NCI-H748 treated with DMSO at 0.1 percent for 48 hours (cell line): ENCODE results near the gene TBC1D10B.
"Not testable (repeated sequence)": the region's sequence is repeated elsewhere in the genome, so short reads cannot be mapped to it uniquely, and the experiment has no call there.

Experiments
- DNase-seq: peaks from one replicate; lab custom pipeline; 2025; lab: John Stamatoyannopoulos, UW

Gene TBC1D10B

DNA sequence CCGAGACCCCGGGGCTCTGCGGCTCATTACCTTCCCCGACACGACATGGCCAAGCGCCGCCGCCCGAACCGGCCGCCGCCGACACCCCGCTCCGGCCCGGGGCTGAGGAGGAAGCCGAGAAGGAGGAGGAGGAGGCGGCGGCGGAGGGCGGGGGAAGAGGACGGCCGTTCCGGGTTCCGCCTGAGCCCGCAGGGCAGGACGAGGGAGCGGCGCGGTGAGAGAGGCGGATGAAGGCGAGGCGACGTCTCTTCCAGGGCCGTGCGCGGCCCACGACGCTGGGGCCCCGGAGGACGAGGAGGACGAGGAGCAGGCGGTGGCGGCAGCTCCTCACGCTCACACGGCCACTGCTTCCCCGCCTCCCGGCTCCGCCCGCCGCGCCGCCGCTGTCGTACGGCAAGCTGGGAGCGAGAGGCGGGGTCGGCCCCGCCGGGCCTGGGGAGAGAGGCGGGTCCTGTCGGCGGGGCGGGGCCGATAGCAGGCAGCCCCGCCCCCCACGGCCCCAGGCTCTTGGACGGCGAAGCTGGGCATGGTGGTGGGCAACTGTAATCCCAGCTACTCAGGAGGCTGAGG, 35.2 kb downstream of the TBC1D10B start:
- peak; percentile 46 for DNase-seq

DNA sequence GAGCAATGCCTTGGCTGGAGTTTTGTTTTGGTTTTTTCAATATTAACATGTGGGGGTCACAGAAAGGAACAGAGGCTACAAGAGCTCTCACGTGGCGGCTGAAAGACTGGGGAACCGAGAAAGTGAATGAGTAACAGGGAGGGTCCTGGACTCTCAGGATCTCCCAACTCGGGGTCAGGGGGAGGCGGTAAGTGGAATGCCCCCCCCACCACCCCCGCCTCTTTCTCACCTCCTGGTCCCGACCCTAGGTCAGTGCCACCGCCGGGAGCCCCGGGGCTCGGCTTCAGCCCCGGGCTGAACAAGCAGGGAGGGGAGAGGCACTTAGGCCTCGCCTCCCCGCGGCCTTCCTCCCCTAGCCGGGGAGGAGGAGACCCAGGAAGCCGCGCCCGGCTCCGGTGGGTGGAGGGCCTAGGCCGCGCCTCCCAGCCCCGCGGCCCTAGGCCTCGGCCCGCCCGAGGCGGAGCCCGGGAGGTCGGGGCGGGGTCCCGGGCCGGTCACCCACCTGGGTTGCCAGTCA, 35.8 kb downstream of the TBC1D10B start:
- not testable (repeated sequence) for DNase-seq

DNA sequence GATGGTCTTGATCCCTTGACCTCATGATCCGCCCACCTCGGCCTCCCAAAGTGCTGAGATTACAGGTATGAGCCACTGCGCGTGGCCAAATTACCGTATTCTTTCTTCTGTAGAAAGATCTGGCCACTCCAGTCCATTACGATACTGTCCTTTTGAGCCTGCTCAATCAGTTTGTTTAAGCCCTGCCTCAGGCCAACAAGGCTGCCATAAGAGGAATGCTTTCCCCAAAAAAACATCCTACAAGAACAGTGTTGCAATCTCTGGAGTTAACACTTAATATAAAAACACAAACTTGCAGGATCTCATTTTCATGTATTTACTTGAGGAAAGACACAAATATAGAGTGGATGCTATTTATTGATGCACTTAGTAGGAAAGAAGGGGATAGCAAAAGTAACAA, 46.1 kb downstream of the TBC1D10B start:
- not testable (repeated sequence) for DNase-seq

DNA sequence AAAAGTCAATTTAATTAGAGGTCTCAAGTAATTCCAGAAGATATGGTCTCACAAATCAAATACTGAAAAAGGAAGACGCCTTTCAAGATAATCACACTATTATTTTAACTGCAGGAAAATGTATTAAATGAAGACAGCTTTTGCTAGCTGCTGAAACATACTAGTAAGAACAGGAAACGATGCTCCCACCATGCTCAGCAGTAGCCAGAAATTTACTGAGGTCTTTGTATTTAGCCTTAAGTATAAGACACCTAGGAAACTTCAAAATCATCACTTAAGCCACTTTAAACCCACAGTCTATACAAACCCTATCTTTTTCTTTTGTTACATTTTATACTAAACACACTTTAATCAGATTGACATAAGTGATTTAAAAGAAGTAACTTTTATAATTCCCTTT, 51.6 kb downstream of the TBC1D10B start:
- not testable (repeated sequence) for DNase-seq

DNA sequence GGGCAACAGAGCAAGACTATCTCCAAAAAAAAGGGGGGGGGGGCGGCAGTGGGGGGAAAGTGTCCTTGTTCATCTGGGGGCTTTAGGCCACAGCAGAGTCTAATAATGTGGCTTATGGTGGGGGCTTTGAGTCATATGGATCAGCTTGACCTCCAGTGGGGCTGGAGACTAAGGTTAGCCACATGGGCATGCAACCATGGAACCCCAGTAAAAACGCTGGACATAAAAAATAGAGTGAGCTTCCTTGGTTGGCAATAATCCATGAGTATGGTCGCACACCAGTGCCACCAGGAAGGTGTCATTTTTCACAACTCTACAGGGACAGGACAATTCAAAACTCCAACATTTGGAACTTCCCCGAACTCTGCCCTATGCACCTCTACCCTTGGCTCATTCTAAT, 59.4 kb downstream of the TBC1D10B start:
- DNase-seq: not testable (repeated sequence)

DNA sequence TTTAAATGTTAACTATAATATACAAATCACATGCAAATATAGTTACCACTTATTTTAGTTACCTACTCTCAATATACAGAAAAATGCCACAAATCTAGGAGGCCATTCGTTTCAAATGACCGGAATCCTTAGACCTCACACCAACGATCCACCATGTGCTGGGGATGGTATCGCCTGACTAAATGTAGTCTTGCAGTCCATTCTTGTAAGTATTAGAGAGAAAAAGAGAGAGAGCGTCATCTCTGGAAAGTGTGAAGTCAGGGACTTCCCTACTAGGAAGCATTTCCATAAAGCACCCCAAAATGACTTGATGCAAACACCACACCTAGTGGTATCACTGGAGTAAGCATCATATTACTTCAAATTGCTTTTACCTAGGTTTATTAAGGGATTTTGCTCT, 61.0 kb downstream of the TBC1D10B start:
- DNase-seq: not testable (repeated sequence)
